Mucosa of stomach (tissue), 1 donor: Measurements from ENCODE around the gene CCAR1.
"Not testable (repeated sequence)": the region's sequence is repeated elsewhere in the genome, so short reads cannot be mapped to it uniquely, and the experiment has no call there.

Experiments used
- H3K27me3 ChIP-seq: one replicate; pipeline ENCODE4 v1.7.0; 2013; ENCODE audit warnings: mild to moderate bottlenecking, low read length; ENCODE audit not compliant: control insufficient read depth, insufficient read depth
- H3K36me3 ChIP-seq: one replicate; pipeline ENCODE4 v1.7.0; 2013; ENCODE audit warnings: low read length; ENCODE audit not compliant: control insufficient read depth, insufficient read depth
- H3K4me1 ChIP-seq: one replicate; pipeline ENCODE4 v1.7.0; 2013; ENCODE audit warnings: mild to moderate bottlenecking, low read length; ENCODE audit not compliant: control insufficient read depth, insufficient read depth
- H3K4me3 ChIP-seq: one replicate; pipeline ENCODE4 v1.7.0; 2013; ENCODE audit warnings: low read length
- H3K9ac ChIP-seq: one replicate; pipeline ENCODE4 v1.7.0; 2013; ENCODE audit warnings: mild to moderate bottlenecking, low read length, moderate library complexity
- H3K9me3 ChIP-seq: one replicate; pipeline ENCODE4 v1.7.0; 2013; ENCODE audit warnings: mild to moderate bottlenecking, low read length, moderate library complexity; ENCODE audit not compliant: control insufficient read depth
- donor health status: Pancreatic carcinoma.

The CCAR1 gene

GRCh38 chr10:68720793-68721672 lies at the start of gene CCAR1:
Gene CCAR1, plus strand, starts transcription at chr10:68721239. Its CDS starts 1,266 bp downstream, at chr10:68722505.
- peak within 1 kb of the TSS; percentile 69 for H3K4me3 ChIP-seq
- no peaks in the 10 kb centered on the region for H3K9me3 ChIP-seq
- no peaks in the 10 kb centered on the region for H3K27me3 ChIP-seq
- H3K36me3 ChIP-seq = no peaks in the 10 kb centered on the region
- peaks cover 4% of the 10 kb centered on the region for H3K4me1 ChIP-seq
- H3K9ac ChIP-seq = peak within 1 kb of the TSS; percentile 85

DNA sequence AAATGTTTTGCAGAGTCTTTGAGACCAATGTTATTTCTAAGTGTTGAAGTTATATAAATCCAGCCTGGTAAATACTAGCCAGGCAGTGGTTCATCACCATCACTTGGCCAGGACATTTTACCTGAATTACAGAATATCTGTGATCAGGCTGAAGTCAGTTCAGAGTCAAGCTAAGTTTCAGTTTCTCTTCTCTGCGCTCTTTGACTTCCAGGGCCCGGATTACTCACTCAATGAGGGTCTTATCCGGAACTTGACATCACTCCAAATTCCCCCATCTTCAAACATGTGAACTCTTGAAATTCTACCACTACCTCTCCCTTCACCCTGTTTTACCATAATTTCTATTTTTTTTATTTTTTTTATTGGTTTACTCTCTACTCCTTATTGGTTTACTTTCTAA lies 36.6 kb upstream of the CCAR1 start:
- no peak overlapping the region for H3K9ac ChIP-seq
- H3K4me1 ChIP-seq = no peaks in the 10 kb centered on the region
- H3K4me3 ChIP-seq = no peak overlapping the region
- H3K36me3 ChIP-seq = no peaks in the 10 kb centered on the region
- H3K9me3 ChIP-seq = no peaks in the 10 kb centered on the region
- no peaks in the 10 kb centered on the region for H3K27me3 ChIP-seq

GRCh38 chr10:68696018-68696417 lies 25.0 kb upstream of the CCAR1 start:
- Histone ChIP-seq H3K9me3 (no peaks in the 10 kb centered on the region), H3K27me3 (no peaks in the 10 kb centered on the region), H3K36me3 (no peaks in the 10 kb centered on the region), H3K9ac (no peak overlapping the region), H3K4me3 (no peak overlapping the region), H3K4me1 (no peaks in the 10 kb centered on the region)

GRCh38 chr10:68697106-68697505 lies 23.9 kb upstream of the CCAR1 start:
- Histone ChIP-seq H3K4me1 (no peaks in the 10 kb centered on the region), H3K36me3 (no peaks in the 10 kb centered on the region)

DNA sequence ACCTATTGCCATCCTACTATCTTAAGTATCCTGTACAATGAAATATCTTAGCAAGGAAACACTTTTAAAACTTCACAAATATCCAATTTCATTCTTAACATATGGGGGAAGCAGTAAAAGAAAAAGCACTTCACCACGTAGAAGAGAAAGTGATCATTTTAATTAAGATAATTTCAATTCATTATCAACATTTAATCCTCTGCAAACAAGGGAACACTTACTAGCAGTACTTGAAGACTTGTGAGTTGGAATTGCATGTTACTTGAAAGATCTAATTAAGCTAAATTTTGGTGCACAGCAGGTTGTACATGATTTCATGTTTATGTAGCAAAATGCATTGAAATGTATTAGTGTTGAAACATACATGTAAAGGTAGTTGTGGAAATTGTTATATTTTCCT lies 20.8 kb upstream of the CCAR1 start:
- no peaks in the 10 kb centered on the region for H3K36me3 ChIP-seq
- no peak overlapping the region for H3K9ac ChIP-seq
- no peaks in the 10 kb centered on the region for H3K9me3 ChIP-seq
- H3K4me3 ChIP-seq = no peak overlapping the region
- no peaks in the 10 kb centered on the region for H3K4me1 ChIP-seq
- no peaks in the 10 kb centered on the region for H3K27me3 ChIP-seq

More at GRCh38 chr10:68697106-68697505, 23.9 kb upstream of the CCAR1 start:
- H3K4me3 ChIP-seq = no peak overlapping the region
- H3K9ac ChIP-seq = no peak overlapping the region
- no peaks in the 10 kb centered on the region for H3K27me3 ChIP-seq
- H3K9me3 ChIP-seq = no peaks in the 10 kb centered on the region

DNA sequence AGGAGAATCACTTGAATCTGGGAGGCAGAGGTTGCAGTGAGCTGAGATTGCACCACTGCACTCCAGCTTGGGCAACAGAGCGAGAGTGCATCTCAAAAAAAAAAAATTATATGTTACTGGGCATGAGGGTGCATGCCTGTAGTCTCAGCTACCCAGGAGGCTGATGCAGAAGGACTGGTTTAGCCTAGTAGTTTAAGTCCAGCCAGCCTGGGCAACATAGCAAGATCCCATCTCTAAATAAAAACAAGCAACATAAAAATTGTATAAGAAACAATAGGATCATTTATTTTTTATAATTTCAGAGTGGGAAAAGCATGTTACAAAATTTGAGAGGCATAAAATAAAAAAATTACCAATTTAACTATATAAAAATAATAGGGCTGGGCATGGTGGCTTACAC lies 15.5 kb upstream of the CCAR1 start:
- H3K4me1 ChIP-seq = no peaks in the 10 kb centered on the region
- no peaks in the 10 kb centered on the region for H3K27me3 ChIP-seq
- H3K9ac ChIP-seq = no peak overlapping the region
- no peaks in the 10 kb centered on the region for H3K36me3 ChIP-seq
- no peaks in the 10 kb centered on the region for H3K9me3 ChIP-seq
- H3K4me3 ChIP-seq = no peak overlapping the region

GRCh38 chr10:68708987-68709386 lies 12.1 kb upstream of the CCAR1 start:
- not testable (repeated sequence) for H3K27me3 ChIP-seq, H3K4me1 ChIP-seq, H3K9ac ChIP-seq, H3K4me3 ChIP-seq, H3K9me3 ChIP-seq, H3K36me3 ChIP-seq

GRCh38 chr10:68713065-68713464 lies 8.0 kb upstream of the CCAR1 start:
- H3K9me3 ChIP-seq, H3K27me3 ChIP-seq, H3K4me1 ChIP-seq, H3K36me3 ChIP-seq, H3K4me3 ChIP-seq, H3K9ac ChIP-seq: not testable (repeated sequence)

GRCh38 chr10:68717435-68717834 lies 3.6 kb upstream of the CCAR1 start:
- Histone ChIP-seq H3K4me3 (no peak overlapping the region), H3K9ac (no peak overlapping the region), H3K36me3 (no peaks in the 10 kb centered on the region), H3K4me1 (peaks cover 4% of the 10 kb centered on the region), H3K27me3 (no peaks in the 10 kb centered on the region), H3K9me3 (no peaks in the 10 kb centered on the region)

DNA sequence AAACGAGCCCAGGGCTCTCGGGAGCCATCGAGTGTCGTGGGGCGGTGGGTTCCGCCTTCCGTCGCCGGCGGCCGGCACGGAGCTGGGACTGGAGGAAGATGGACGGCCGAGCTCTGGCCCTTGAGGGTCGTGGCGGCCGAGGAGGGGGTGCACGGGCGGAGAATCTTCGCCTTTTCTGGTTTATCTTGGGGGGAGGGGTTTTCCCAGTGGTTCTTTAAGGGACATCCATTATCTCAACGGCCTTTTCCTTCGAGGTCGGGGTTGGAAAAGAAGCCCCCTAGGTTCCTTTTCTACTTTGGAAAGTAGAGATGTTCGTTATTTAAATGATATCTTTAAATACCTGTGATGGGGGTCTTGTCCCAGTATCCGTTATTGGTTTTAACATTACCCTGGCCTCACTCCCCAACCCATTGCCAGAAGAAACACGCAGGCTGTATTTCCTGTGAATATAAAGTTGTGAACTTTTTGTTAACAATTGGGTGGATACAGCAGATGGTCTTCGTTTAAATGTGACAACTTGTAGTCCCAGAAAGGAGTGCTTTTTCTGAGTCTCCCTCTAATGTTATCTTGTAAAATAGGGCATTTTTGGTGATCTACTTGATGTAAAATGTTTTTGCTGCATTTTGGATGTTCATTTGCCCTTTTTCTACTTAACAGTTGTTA lies 765 bp downstream of the CCAR1 start:
- Histone ChIP-seq H3K27me3 (no peaks in the 10 kb centered on the region), H3K36me3 (no peaks in the 10 kb centered on the region), H3K4me3 (peak overlapping the region; percentile 69), H3K9ac (peak overlapping the region; percentile 85), H3K4me1 (peaks cover 4% of the 10 kb centered on the region), H3K9me3 (no peaks in the 10 kb centered on the region)

GRCh38 chr10:68725016-68725415 lies 4.0 kb downstream of the CCAR1 start:
- no peaks in the 10 kb centered on the region for H3K27me3 ChIP-seq
- H3K36me3 ChIP-seq = no peaks in the 10 kb centered on the region
- H3K9ac ChIP-seq = no peak overlapping the region
- H3K9me3 ChIP-seq = no peaks in the 10 kb centered on the region
- peaks cover 4% of the 10 kb centered on the region for H3K4me1 ChIP-seq
- no peak overlapping the region for H3K4me3 ChIP-seq

DNA sequence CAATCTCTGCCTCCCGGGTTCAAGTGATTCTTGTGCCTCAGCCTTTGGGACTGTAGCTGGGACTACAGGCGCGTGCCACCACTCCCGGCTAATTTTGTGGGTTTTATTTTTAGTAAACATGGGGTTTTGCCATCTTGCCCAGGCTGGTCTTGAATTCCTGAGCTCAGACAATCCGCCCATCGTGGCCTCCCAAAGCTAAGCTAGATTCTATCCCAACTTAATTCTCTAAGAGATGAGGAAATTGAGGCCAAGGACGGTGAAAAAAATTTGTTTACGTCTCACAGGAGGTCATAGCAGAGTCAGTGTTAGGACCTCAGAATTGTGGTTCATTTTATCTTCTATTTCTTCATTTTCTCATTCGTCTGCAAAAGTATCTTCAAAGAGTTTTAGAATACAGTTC lies 6.1 kb downstream of the CCAR1 start:
- no peaks in the 10 kb centered on the region for H3K36me3 ChIP-seq
- H3K9ac ChIP-seq = no peak overlapping the region
- H3K4me1 ChIP-seq = no peaks in the 10 kb centered on the region
- no peak overlapping the region for H3K4me3 ChIP-seq
- H3K9me3 ChIP-seq = no peaks in the 10 kb centered on the region
- H3K27me3 ChIP-seq = no peaks in the 10 kb centered on the region
